Osteocyte (in vitro differentiated cells): Measurements from ENCODE around the gene PLEKHA3. TPM values are rescaled to one million over a fixed set of nuclear protein-coding genes. Genes with fewer than 3 reads are reported as not detected.

Experiments used
- DNase-seq: peaks from one replicate; pipeline ENCODE4 v3.0.0; 2021; ENCODE audit warnings: mixed read lengths; ENCODE audit not compliant: unreplicated experiment; ENCODE audit errors: extremely low spot score
- H3K27ac Mint-ChIP-seq: one replicate; pipeline ENCODE4 v1.8.0; 2021; ENCODE audit warnings: mild to moderate bottlenecking, mixed read lengths; ENCODE audit not compliant: unreplicated experiment
- H3K27me3 Mint-ChIP-seq: one replicate; pipeline ENCODE4 v1.8.0; 2021; ENCODE audit warnings: mixed read lengths; ENCODE audit not compliant: unreplicated experiment
- H3K36me3 Mint-ChIP-seq: one replicate; pipeline ENCODE4 v1.8.0; 2021; ENCODE audit warnings: mixed read lengths; ENCODE audit not compliant: unreplicated experiment
- H3K4me1 Mint-ChIP-seq: one replicate; pipeline ENCODE4 v1.8.0; 2021; ENCODE audit warnings: mixed read lengths; ENCODE audit not compliant: unreplicated experiment
- H3K4me3 Mint-ChIP-seq: one replicate; pipeline ENCODE4 v1.8.0; 2021; ENCODE audit warnings: mild to moderate bottlenecking, moderate library complexity, mixed read lengths; ENCODE audit not compliant: unreplicated experiment
- H3K9me3 Mint-ChIP-seq: one replicate; pipeline ENCODE4 v1.8.0; 2021; ENCODE audit warnings: mixed read lengths; ENCODE audit not compliant: unreplicated experiment
- CTCF ChIP-seq: fragments of 200-600 bp; sonication (generic); IDR thresholded peaks from 2 replicates; pipeline ENCODE4 v1.5.0; 2021; ENCODE audit warnings: antibody characterized with exemption, mild to moderate bottlenecking, moderate library complexity
- total RNA-seq: library from RNA; stranded (reverse); gene quantifications from 2 replicates; pipeline ENCODE4 v1.2.1, GENCODE V29; 2021

The PLEKHA3 gene
- total RNA-seq, 1 donor from 2014 or later, result 29.1 TPM

GRCh38 chr2:178531168-178531567 lies 50.9 kb downstream of the PLEKHA3 start:
- no peaks in the 10 kb centered on the region for H3K27me3 Mint-ChIP-seq
- DNase-seq, result no peak
- H3K9me3 Mint-ChIP-seq, result no peaks in the 10 kb centered on the region
- H3K4me1 Mint-ChIP-seq, result no peaks in the 10 kb centered on the region
- no peak for TF ChIP-seq CTCF
- H3K27ac Mint-ChIP-seq, result no peak overlapping the region
- peaks cover 36% of the 10 kb centered on the region for H3K36me3 Mint-ChIP-seq
- no peak overlapping the region for H3K4me3 Mint-ChIP-seq

GRCh38 chr2:178536037-178536436 lies 55.8 kb downstream of the PLEKHA3 start:
- H3K36me3 Mint-ChIP-seq, result peaks cover 64% of the 10 kb centered on the region
- H3K27ac Mint-ChIP-seq, result no peak overlapping the region
- H3K9me3 Mint-ChIP-seq, result no peaks in the 10 kb centered on the region
- no peaks in the 10 kb centered on the region for H3K4me1 Mint-ChIP-seq
- no peaks in the 10 kb centered on the region for H3K27me3 Mint-ChIP-seq
- no peak overlapping the region for H3K4me3 Mint-ChIP-seq
- no peak for DNase-seq
- TF ChIP-seq CTCF, result no peak

GRCh38 chr2:178542161-178542560 lies 61.9 kb downstream of the PLEKHA3 start:
- H3K36me3 Mint-ChIP-seq, result peaks cover 55% of the 10 kb centered on the region
- no peak overlapping the region for H3K27ac Mint-ChIP-seq
- no peak for TF ChIP-seq CTCF
- peak; percentile 36 for DNase-seq
- no peak overlapping the region for H3K4me3 Mint-ChIP-seq
- no peaks in the 10 kb centered on the region for H3K4me1 Mint-ChIP-seq
- H3K27me3 Mint-ChIP-seq, result no peaks in the 10 kb centered on the region
- H3K9me3 Mint-ChIP-seq, result no peaks in the 10 kb centered on the region

- no peak for TF ChIP-seq CTCF
- no peak overlapping the region for H3K27ac Mint-ChIP-seq
- no peaks in the 10 kb centered on the region for H3K4me1 Mint-ChIP-seq
- H3K4me3 Mint-ChIP-seq, result no peak overlapping the region
- peaks cover 57% of the 10 kb centered on the region for H3K36me3 Mint-ChIP-seq
- DNase-seq, result peak; percentile 13
- no peaks in the 10 kb centered on the region for H3K27me3 Mint-ChIP-seq
- peaks cover 2% of the 10 kb centered on the region for H3K9me3 Mint-ChIP-seq
Measured at GRCh38 chr2:178542569-178542968, 62.3 kb downstream of the PLEKHA3 start.

GRCh38 chr2:178550352-178550751 lies 70.1 kb downstream of the PLEKHA3 start:
- H3K4me3 Mint-ChIP-seq, result no peak overlapping the region
- no peak overlapping the region for H3K27ac Mint-ChIP-seq
- TF ChIP-seq CTCF, result no peak
- no peaks in the 10 kb centered on the region for H3K27me3 Mint-ChIP-seq
- peaks cover 10% of the 10 kb centered on the region for H3K9me3 Mint-ChIP-seq
- DNase-seq, result no peak
- H3K36me3 Mint-ChIP-seq, result peaks cover 44% of the 10 kb centered on the region
- H3K4me1 Mint-ChIP-seq, result peaks cover 4% of the 10 kb centered on the region
